Small intestine (tissue), 7 donors: Measurements from ENCODE around the gene RASAL1. TPM values are rescaled to one million over a fixed set of nuclear protein-coding genes. Genes with fewer than 3 reads are reported as not detected.

Experiments
- DNase-seq, 2 donors: peaks; one replicate each; pipeline versions ENCODE4 v3.0.0 to v3.0.0-alpha.2; 2013
- FAIRE-seq: peaks from 2 replicates; lab custom pipeline; 2012; peaks lifted over from hg19 to GRCh38; lab: Jason Lieb, UNC
- H3K27ac ChIP-seq, 3 donors: one replicate each; pipeline ENCODE4 v1.5.1; 2013; ENCODE audit warnings: low read length in 2 of 3, mild to moderate bottlenecking in 2 of 3, control low read depth in 1 of 3, inconsistent platforms in 1 of 3, low read depth in 1 of 3, moderate library complexity in 1 of 3
- H3K27me3 ChIP-seq, 3 donors: one replicate each; pipeline ENCODE4 v1.6.1; 2013; ENCODE audit warnings: low read length in 3 of 3, inconsistent platforms in 1 of 3; ENCODE audit not compliant: control insufficient read depth in 3 of 3, insufficient read depth in 3 of 3
- H3K36me3 ChIP-seq, 3 donors: one replicate each; pipeline ENCODE4 v1.6.1; 2013; ENCODE audit warnings: low read length in 3 of 3, inconsistent platforms in 1 of 3, low read depth in 1 of 3, mild to moderate bottlenecking in 1 of 3, moderate library complexity in 1 of 3; ENCODE audit not compliant: control insufficient read depth in 3 of 3, insufficient read depth in 2 of 3
- H3K4me1 ChIP-seq, 3 donors: one replicate each; pipeline ENCODE4 v1.6.1; 2013; ENCODE audit warnings: low read length in 2 of 3, inconsistent platforms in 1 of 3, low read depth in 1 of 3, mild to moderate bottlenecking in 1 of 3, moderate library complexity in 1 of 3; ENCODE audit not compliant: control insufficient read depth in 3 of 3, insufficient read depth in 2 of 3
- H3K4me3 ChIP-seq, 3 donors: one replicate each; pipeline ENCODE4 v1.5.1; 2013; ENCODE audit warnings: low read length in 3 of 3, control low read depth in 1 of 3, inconsistent platforms in 1 of 3, low read depth in 1 of 3, mild to moderate bottlenecking in 1 of 3, moderate library complexity in 1 of 3
- H3K9me3 ChIP-seq, 2 donors: one replicate each; pipeline ENCODE4 v1.6.1; 2013; ENCODE audit warnings: low read depth in 1 of 2, low read length in 1 of 2; ENCODE audit not compliant: control insufficient read depth in 2 of 2, insufficient read depth in 1 of 2
- WGBS, 3 donors: extraction: QIAGEN DNeasy Blood & Tissue Kit; methylation state at CpG; one replicate each; pipeline ENCODE4 v1.1.7; 2013; 5-methylcytosine and 5-hydroxymethylcytosine counted together
- polyA plus RNA-seq, 4 donors: library from polyadenylated mRNA; stranded (reverse) in 3 of 4; unstranded in 1 of 4; fragments of 200-250 nt in 3 of 4; fragments of 120-200 nt in 1 of 4; gene quantifications; one replicate each; pipeline versions ENCODE4 v1.2.1 to v1.2.3, GENCODE V29; 2013
- donor health status: healthy with polysubstance abuse.
- donor health status: control.
- donor health status: control.
- donor health status: Bipolar disorder and iron deficiency.
- donor health status: healthy.

RASAL1 gene
- polyA plus RNA-seq, 4 donors = 0.16 to 0.81 (median 0.55) TPM; not detected in 1

DNA sequence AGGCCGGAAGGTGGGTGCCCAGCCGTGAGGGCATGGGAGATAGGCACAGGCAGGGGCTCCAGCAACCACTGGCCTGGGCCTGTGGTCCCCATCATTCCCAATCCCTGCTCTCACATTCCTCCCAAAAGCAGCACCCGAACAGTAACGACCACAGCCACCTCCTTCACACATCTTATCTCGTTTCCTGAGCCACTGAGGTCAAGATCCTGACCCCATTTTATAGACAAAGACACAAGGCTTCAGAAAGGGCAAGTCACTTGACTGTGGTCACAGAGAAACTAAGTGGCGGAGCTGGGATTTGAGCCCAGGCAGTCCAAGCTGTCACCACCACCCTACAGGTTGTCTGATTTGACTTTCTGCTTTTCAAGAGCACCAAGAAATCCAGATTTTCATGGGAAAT, 40.2 kb downstream of the RASAL1 start:
- peaks cover 0 to 2% (median 0%) of the 10 kb centered on the region in 3 donors for H3K36me3 ChIP-seq
- 44 to 49% (median 45%) methylated on average over 6 of the region's 6 CpGs for WGBS, 3 donors
- H3K9me3 ChIP-seq = no peaks in the 10 kb centered on the region
- H3K27ac ChIP-seq = no peak overlapping the region
- DNase-seq (no peak), FAIRE-seq (no peak)
- peaks cover 0 to 6% (median 0%) of the 10 kb centered on the region in 3 donors for H3K27me3 ChIP-seq
- no peak overlapping the region for H3K4me3 ChIP-seq
- H3K4me1 ChIP-seq = no peaks in the 10 kb centered on the region

DNA sequence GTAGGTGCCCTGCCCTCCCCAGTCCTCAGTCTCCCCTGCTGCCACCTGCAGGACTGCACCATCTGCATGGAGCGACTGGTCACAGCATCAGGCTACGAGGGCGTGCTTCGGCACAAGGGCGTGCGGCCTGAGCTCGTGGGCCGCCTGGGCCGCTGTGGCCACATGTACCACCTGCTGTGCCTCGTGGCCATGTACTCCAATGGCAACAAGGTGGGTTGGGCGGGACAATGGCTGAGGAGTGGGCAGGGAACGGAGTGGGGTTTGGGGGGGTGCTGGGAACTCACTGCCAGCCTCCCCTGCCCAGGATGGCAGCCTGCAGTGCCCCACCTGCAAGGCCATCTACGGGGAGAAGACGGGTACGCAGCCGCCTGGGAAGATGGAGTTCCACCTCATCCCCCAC, 40.8 kb downstream of the RASAL1 start:
- no peaks in the 10 kb centered on the region for H3K4me1 ChIP-seq
- DNase-seq (no peak), FAIRE-seq (no peak)
- H3K27ac ChIP-seq = no peak overlapping the region
- H3K36me3 ChIP-seq = peaks cover 0 to 2% (median 0%) of the 10 kb centered on the region in 3 donors
- H3K27me3 ChIP-seq = peaks cover 0 to 6% (median 0%) of the 10 kb centered on the region in 3 donors
- H3K4me3 ChIP-seq = no peak overlapping the region
- H3K9me3 ChIP-seq = no peaks in the 10 kb centered on the region
- 85 to 92% (median 89%) methylated on average over 14 to 16 of the region's 16 CpGs for WGBS, 3 donors

DNA sequence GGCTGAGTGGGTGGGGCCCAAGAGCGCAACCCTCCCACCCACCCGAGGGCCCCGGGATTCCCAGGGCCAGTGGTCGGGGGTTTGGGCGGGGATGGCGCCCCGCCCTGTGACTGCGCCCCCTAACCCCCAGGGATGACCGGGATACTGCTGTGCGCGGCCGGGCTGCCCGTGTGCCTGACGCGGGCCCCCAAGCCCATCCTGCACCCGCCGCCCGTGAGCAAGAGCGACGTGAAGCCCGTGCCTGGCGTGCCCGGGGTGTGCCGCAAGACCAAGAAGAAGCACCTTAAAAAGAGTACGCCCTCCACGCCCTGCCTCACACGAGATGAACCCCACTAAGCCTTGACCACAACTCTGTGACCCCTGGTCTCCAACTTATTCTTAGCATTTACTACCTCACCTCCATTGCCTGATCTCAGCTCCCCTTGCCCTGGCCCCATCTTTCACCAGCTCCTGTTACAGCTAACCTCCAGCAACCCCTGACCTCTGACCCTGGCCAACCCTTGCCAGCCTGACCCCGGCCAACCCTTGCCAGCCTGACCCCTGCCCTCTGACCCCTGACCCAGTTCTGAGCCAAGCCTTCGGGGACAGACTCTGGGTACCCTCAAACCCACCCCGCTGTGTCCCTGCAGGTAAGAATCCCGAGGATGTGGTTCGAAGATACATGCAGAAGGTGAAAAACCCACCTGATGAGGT, 42.0 kb downstream of the RASAL1 start:
- H3K4me1 ChIP-seq = no peaks in the 10 kb centered on the region
- 33 to 52% (median 46%) methylated on average over 30 to 32 of the region's 32 CpGs for WGBS, 3 donors
- no peaks in the 10 kb centered on the region for H3K9me3 ChIP-seq
- H3K27me3 ChIP-seq = peaks cover 0 to 6% (median 0%) of the 10 kb centered on the region in 3 donors
- no peak overlapping the region for H3K4me3 ChIP-seq
- H3K27ac ChIP-seq = no peak overlapping the region
- H3K36me3 ChIP-seq = peaks cover 0 to 2% (median 0%) of the 10 kb centered on the region in 3 donors
- no peak for DNase-seq
- no peak for FAIRE-seq

DNA sequence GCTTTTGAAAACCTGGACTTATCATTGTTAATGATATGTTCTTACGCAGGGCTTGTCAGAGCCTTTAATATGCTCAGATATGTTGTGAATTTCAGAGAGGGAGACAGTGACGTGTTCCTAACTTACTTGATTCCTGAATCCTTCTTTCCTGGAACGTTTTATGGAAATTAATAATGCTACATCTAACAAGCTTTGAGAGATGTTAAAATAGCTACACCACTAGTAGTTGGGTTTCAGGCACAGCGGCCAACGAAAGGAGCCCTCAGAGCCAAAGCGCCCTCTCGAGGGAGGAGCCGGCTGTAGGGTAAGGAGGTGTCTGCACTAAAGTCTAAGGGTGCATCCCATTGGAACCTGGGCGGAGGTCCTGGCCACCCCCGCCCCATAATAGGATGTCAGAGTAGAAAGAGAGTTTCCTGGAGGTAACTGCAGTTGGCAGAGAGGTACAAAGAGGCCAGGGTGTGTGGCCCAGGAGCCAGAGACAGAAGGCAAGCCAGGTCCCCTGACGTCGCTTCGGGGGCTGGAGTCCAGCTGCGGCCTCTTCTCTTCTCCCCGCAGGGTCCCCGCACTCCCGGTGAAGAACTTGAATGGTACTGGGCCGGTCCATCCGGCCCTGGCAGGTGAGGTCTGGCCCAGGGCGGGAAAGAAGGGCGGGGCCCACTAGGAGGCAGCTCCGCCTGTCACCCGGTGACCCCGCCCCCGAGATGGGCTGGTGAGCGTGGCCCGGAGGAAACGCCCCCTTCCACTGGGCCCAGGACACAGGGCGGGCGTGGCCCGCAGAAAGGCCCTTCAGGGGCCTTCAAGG, 42.8 kb downstream of the RASAL1 start:
- 20 to 29% (median 27%) methylated on average over 24 to 31 of the region's 31 CpGs for WGBS, 3 donors
- no peaks in the 10 kb centered on the region for H3K9me3 ChIP-seq
- H3K36me3 ChIP-seq = peaks cover 0 to 2% (median 0%) of the 10 kb centered on the region in 3 donors
- peaks cover 0 to 6% (median 0%) of the 10 kb centered on the region in 3 donors for H3K27me3 ChIP-seq
- no peak overlapping the region for H3K27ac ChIP-seq
- no peak overlapping the region for H3K4me3 ChIP-seq
- H3K4me1 ChIP-seq = no peaks in the 10 kb centered on the region
- DNase-seq (peak; percentile 39), FAIRE-seq (no peak)

DNA sequence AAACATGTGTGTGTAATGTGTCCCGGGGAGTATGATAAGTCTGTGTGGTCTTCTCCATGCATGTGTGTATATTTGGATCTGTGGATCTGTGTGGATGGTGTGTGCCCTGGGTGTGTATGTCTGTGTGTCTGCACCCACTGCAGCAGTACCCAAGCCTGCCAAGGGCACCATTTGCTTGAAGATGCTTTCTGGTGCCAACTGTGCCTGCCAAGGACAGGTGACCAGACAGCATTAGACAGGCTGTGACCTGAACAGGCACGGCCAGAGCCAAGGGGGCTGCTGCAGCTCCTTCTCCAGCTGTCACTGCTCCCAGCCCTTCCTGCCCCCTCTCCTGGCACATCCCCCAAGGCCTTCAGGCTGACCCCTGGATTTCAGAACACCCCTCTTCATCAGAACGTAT, 44.1 kb downstream of the RASAL1 start:
- 57 to 75% (median 61%) methylated on average over 3 of the region's 3 CpGs for WGBS, 3 donors
- DNase-seq = no peak
- no peak overlapping the region for H3K4me3 ChIP-seq
- H3K4me1 ChIP-seq = no peaks in the 10 kb centered on the region
- no peak for FAIRE-seq
- H3K36me3 ChIP-seq = peaks cover 0 to 2% (median 0%) of the 10 kb centered on the region in 3 donors
- peaks cover 0 to 10% (median 0%) of the 10 kb centered on the region in 3 donors for H3K27me3 ChIP-seq
- H3K9me3 ChIP-seq = no peaks in the 10 kb centered on the region
- H3K27ac ChIP-seq = no peak overlapping the region

DNA sequence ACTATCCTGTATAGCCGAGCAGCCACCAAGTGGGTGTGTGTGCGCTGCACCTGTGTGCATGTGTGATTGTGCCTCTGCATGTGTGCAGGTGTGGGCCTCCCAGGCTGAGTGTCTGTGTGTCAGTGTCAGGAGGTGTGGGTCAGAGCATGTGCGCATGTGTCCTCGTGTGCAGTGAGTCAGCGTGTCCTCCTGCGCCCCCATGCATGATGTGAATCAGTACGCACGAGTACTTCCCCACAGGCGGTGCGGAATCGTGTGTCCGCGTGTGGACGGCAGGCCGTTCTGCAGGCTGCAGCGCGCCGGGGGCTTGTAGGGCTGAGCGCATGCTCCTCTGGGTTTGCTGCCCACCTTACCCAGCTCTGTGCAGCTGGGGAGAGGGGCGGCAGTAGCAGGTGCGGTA, 44.8 kb downstream of the RASAL1 start:
- Histone ChIP-seq H3K27ac (no peak overlapping the region), H3K27me3 (peaks cover 0 to 10% (median 0%) of the 10 kb centered on the region in 3 donors), H3K9me3 (peaks cover 0 to 2% of the 10 kb centered on the region in 2 donors), H3K36me3 (peaks cover 0 to 2% (median 0%) of the 10 kb centered on the region in 3 donors), H3K4me1 (no peaks in the 10 kb centered on the region), H3K4me3 (no peak overlapping the region)
- WGBS, 3 donors = 75 to 87% (median 75%) methylated on average over 21 of the region's 21 CpGs
- FAIRE-seq (no peak), DNase-seq (no peak)

DNA sequence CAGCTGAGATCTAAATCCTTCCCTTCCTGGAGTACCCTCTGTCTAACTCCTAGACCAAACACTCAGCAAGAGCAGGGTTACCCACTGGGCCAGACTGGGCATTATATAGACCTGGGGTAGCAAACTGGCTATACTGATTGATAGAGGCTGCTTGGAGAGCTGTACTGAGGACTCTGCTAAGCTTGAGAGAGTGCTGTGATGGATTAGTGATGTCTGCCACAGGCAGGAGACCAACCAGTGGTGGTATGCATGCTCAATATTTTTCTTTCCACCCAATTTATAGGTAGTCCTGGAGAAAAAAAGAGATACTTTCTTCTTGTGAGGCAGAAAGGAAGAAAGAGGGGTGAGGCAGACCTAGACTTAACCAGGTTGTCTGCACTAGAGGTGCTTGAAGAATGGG, 45.7 kb downstream of the RASAL1 start:
- Histone ChIP-seq H3K27ac (peak overlapping the region in 2 of 3 donors; percentile 21 to 55), H3K27me3 (peaks cover 0 to 12% (median 0%) of the 10 kb centered on the region in 3 donors), H3K4me3 (no peak overlapping the region), H3K9me3 (peaks cover 0 to 2% of the 10 kb centered on the region in 2 donors), H3K36me3 (peaks cover 0 to 2% (median 0%) of the 10 kb centered on the region in 3 donors), H3K4me1 (no peaks in the 10 kb centered on the region)
- FAIRE-seq = no peak
- no peak for DNase-seq

DNA sequence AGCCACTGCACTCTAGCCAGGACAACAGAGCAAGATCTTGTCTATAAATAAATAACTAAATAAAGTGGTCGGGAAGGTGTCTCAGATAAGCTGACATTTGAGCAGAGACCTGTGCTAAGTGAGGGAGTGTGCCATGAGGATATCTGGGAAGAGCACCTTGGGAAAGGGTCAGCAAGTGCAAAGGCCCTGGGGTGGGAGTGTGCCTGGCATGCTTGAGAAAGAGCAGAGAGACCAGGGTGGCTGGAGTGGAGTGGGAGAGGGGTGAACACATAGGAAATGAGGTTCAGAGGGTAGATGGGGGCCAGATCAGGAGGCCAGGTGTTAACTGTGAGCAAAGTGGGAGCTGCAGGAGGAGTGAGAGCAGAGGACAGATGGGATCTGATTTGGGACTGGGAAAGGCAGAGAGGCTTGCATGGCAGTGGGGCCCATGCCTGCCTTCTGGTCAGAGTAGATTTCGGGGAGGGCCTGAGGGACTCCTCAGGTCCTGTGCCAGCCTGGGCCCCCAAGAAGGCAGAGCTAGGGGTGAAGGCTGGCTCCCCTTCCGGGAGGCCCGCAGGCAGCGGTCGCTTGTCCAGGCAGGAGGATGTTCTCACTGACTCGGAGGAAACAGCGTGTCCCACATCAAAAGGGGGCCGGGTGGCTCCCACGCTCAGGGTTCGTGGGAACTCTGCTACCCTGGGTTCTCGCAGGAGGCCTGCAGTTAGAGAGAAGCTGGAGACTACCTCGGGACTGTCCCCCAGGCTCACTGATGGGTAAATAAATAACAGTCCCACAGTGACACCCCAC, 46.4 kb downstream of the RASAL1 start:
- H3K36me3 ChIP-seq = peaks cover 0 to 2% (median 0%) of the 10 kb centered on the region in 3 donors
- no peak for FAIRE-seq
- H3K27me3 ChIP-seq = peaks cover 0 to 12% (median 0%) of the 10 kb centered on the region in 3 donors
- no peaks in the 10 kb centered on the region for H3K4me1 ChIP-seq
- WGBS, 3 donors = 57 to 70% (median 68%) methylated on average over 13 of the region's 13 CpGs
- DNase-seq = peak in 1 of 2 donors; percentile 37
- peak overlapping the region in 2 of 3 donors; percentile 55 to 66 for H3K27ac ChIP-seq
- no peak overlapping the region for H3K4me3 ChIP-seq
- peaks cover 0 to 2% of the 10 kb centered on the region in 2 donors for H3K9me3 ChIP-seq
